Frontal cortex (tissue), 4 donors: ENCODE measurements around the gene GREB1L. TPM values are rescaled to one million over a fixed set of nuclear protein-coding genes. Genes with fewer than 3 reads are reported as not detected.
A peak's percentile ranks its signal among the peaks of the same experiment; 100 is the strongest.

Source experiments
- DNase-seq, 2 donors: peaks; one replicate each; pipeline ENCODE4 v3.0.0; 2012; ENCODE audit warnings: low spot score in 2 of 2
- FAIRE-seq: peaks from 2 replicates; lab custom pipeline; 2012; peaks lifted over from hg19 to GRCh38; lab: Jason Lieb, UNC
- total RNA-seq: library from RNA; depleted of rRNA; stranded (reverse); fragments of >200 nt; gene quantifications from one replicate; pipeline ENCODE4 v1.2.3, GENCODE V29; 2014
- donor health status: control.
- donor health status: control.
- donor health status: control.

Gene GREB1L
- total RNA-seq, 1 donor from 2014 or later = 1.6 TPM

GRCh38 chr18:21406116-21406515, 164.1 kb downstream of the GREB1L start:
- no peak for FAIRE-seq
- DNase-seq = no peak

DNA sequence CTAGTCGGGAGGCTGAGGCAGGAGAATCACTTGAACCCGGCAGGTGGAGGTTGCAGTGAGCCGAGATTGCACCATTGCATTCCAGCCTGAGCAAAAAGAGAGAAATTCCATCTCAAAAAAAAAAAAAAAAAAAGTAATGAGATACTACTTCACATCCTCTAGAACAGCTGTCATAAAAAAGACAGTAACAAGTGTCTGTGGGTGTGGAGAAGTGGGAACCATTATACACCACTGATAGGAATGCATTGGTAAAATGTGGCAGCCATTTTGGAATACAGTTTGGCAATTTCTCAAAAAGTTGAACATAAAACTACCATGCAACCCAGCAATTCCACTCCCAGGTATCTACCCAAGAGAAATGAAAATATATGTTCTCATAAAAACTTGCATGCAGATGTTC, 166.6 kb downstream of the GREB1L start:
- DNase-seq = no peak
- no peak for FAIRE-seq

GRCh38 chr18:21433436-21433835, 191.4 kb downstream of the GREB1L start:
- FAIRE-seq (no peak), DNase-seq (no peak)

- FAIRE-seq (no peak), DNase-seq (no peak)
These were observed 197.4 kb downstream of the GREB1L start for GRCh38 chr18:21439431-21439846.

- no peak for DNase-seq
- no peak for FAIRE-seq
These were observed 199.6 kb downstream of the GREB1L start for GRCh38 chr18:21441670-21442069.

DNA sequence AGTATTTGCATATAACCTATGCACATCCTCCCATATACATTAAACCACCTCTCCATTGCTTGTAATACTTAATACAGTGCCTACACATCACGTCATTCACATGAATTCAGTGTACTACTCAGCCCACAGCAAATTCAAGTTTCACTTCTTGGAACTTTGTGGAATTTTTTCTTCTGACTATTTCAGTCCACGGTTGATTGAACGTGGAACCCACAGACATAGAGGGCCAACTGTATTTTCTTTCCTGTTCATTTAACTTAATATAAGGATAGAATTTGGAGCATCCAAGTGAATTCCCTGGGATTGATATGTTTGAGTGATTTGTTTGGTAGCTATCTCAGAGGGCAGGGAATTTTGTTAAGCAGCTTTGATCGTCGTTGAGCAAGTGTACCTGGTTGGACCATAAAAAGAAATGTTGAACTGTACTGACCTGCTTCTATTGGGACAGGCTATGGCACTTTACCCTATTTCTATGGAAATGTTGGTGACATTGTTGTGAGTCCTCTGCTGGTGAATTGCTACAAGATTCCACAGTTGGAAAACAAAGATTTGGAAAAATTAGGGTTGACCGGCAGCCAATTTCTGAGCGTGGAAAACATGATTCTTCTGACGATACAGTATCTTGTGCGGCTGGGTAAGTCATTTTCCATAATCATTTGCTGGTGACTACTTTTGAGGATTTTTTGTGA, 201.9 kb downstream of the GREB1L start:
- DNase-seq (no peak), FAIRE-seq (no peak)

- no peak for FAIRE-seq
- DNase-seq = peak; percentile 14 to 47
These were observed 202.6 kb downstream of the GREB1L start for GRCh38 chr18:21444465-21445212.

GRCh38 chr18:21448299-21448698, 206.3 kb downstream of the GREB1L start:
- DNase-seq = no peak
- no peak for FAIRE-seq

DNA sequence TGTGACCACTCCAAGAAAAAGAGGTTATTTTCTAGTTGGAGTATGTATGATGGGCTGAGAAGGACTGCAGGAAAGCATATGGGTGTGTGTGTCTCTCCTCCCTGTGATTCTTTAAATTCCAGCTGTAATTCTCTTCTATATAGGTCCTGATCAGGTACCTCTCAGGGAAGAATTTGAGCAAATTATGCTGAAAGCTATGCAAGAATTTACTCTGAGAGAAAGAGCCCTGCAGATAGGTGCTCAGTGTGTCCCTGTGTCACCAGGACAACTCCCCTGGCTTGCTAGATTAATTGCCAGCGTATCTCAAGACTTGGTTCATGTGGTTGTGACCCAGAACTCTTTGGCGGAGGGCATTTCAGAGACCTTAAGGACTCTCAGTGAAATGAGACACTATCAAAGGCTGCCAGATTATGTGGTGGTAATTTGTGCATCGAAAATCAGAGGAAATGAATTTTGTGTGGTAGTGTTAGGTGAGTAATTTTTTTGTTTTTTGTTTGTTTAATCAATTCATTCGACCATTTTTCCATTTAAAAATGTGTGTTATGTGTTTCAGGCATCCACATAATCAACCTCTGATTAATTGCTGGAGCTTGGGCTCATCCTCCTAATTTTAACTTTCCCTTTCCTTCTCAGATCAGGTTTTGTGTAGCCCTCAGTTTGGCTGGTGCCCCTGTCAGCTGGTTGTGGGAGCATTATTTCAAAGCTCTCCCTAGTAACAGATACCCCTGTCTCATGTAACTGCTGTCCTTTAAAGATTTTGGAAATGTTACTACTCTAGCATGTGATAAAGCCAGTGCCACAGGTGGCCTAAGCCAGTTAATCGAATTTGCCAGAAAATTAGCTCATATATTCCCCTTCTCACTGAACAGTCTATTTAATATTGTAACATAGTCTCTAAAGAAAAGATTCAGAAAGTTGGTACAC, 207.6 kb downstream of the GREB1L start:
- DNase-seq (no peak), FAIRE-seq (no peak)

DNA sequence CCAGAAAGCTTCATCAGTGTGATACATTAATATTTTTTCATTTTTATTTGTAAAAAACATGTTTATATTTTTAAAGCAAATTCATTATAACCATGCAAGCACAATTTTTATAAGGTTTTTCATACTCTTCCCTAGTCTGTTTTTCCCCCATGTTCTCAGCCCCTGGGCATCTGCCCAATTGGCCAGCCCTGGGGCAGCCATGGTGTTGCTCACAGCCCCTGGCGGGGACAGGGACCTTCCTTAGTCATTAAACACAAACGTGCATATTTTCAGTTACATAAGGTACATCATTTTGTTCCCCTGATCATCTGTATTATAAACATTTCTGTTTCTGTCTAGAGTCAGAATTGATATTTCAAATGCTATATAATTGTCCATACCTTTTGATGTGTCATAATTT, 208.5 kb downstream of the GREB1L start:
- DNase-seq = no peak
- no peak for FAIRE-seq

GRCh38 chr18:21450913-21451312, 208.9 kb downstream of the GREB1L start:
- DNase-seq = no peak
- no peak for FAIRE-seq

DNA sequence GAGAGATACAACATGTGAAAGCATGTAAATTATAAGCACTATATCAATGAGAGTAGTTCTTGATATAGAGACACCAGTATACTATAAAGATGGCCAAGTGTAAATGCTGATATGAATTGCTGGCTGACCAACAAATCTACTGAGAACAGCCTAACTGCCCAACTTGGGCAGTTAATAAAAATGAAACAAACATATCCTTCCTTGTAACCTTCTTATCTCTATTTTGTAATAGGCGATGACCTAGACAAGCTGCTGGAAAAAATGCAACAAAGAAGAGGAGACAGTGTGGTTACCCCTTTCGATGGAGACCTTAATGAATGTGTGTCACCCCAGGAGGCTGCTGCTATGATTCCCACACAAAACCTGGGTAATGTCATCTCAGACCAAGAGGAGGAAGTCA, 209.8 kb downstream of the GREB1L start:
- no peak for FAIRE-seq
- DNase-seq = no peak

- DNase-seq = no peak
- no peak for FAIRE-seq
These were observed 210.3 kb downstream of the GREB1L start for GRCh38 chr18:21452276-21452780.

GRCh38 chr18:21452796-21453510, 210.9 kb downstream of the GREB1L start:
- FAIRE-seq (no peak), DNase-seq (no peak)

DNA sequence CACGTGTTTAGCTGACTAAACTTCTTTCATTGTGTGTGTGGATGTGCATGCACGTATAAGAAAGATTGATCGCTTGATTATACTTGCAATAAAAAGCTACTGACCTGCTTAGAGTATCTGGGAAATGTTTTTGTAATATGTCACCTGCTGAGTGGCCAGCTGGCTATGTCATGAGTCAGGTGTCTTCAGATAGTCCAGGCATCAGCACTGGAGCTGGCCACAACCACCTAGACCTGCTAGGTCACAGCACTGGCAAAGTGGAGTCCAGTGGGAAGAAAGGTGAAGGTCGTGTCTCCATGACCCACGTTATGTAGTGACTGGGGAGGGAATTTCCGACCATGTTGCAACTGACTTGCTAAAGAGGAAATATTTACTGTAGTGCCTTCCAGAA, 211.5 kb downstream of the GREB1L start:
- FAIRE-seq (no peak), DNase-seq (no peak)

- no peak for FAIRE-seq
- DNase-seq = no peak
These were observed 212.7 kb downstream of the GREB1L start for GRCh38 chr18:21454725-21455124.

DNA sequence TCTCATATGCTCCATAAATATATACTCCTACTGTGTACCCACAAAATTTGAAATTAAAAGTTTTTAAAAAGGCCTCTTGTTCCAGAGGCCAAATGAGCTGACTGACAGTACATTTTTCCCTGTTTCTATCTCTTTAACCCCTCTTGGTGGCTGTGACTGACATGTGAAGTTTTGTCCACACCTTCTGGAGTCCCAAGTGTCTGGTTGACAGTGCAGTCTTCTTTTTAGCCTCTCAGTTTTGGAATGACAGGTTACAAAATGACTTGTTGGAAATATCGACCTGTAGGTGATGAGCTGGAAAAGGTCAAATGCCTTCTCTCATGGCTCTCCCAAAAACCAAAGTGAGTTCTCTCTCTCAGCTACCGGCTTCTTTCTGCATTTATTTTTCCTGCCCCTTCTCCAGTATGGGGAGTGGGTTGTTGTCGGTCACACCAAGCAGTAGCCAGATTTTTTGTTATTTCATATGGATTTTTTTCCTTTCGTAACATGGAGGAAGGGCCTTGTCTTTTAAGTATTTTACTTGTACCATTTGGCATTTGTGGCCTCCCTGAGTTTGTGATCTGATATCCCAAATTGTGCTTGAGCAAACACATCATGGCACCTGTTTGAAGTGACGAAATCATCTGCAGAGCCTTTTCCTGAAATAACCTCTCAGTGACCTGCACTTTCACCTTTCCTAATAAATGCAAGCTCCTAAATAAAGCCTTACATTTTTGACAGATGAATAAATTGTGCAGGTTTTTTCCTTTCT, 214.6 kb downstream of the GREB1L start:
- FAIRE-seq = no peak
- DNase-seq = no peak

DNA sequence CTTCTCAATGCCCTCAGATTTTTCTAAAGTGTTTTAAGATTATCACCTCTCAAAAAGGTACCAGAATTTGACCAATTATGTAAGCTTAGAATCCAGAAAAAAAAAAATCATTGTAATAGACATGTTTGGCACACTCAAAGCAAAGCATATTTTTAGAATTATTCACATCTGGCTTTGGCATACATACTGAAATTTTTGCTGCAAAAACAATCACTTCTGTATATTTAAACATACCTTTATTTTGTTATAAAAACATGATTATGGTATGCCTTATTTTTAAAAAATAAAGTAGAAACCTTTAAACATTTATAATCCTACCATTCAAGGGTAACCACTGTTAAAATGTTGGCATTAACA, 215.1 kb downstream of the GREB1L start:
- FAIRE-seq (no peak), DNase-seq (no peak)

- no peak for DNase-seq
- no peak for FAIRE-seq
These were observed 216.3 kb downstream of the GREB1L start for GRCh38 chr18:21458310-21458709.
